Upper lobe of left lung (tissue), 4 donors: ENCODE results near the gene PGPEP1.
"Not testable (repeated sequence)": the region's sequence is repeated elsewhere in the genome, so short reads cannot be mapped to it uniquely, and the experiment has no call there.

Experiments used
- CTCF ChIP-seq, 6 experiments: fragments of 450-650 bp in 4 of 6; fragments of 200-600 bp in 2 of 6; sonication (generic) in 2 of 6; IDR thresholded peaks; one replicate each; pipeline ENCODE4 v1.5.1; 2016 to 2019; ENCODE audit warnings: antibody characterized with exemption in 6 of 6
- POLR2AphosphoS5 ChIP-seq, 2 donors: sonication (generic); formaldehyde crosslinking; IDR thresholded peaks; one replicate each; pipeline ENCODE4 v1.5.1; 2017; ENCODE audit warnings: antibody characterized with exemption in 2 of 2

- not testable (repeated sequence) for TF ChIP-seq CTCF, POLR2AphosphoS5 (IDR thresholded peaks at IDR 0.05)
Measured at GRCh38 chr19:18383622-18384021, 43.2 kb downstream of the PGPEP1 start.
